ENCODE measurements around the gene DACH1.

Gene DACH1

GRCh38 chr13:71702253-71702652 is 164.8 kb downstream of the DACH1 start:
- DNase-seq (ENCODE audit: low read depth in 2 of 2), result no peak

GRCh38 chr13:71701741-71702140 is 165.3 kb downstream of the DACH1 start:
- no peak for DNase-seq (ENCODE audit: low read depth in 2 of 2)

- no peak for DNase-seq (ENCODE audit: low read depth in 2 of 2)
These were observed 167.7 kb downstream of the DACH1 start for GRCh38 chr13:71699342-71699741.

GRCh38 chr13:71695662-71696061 is 171.3 kb downstream of the DACH1 start:
- DNase-seq (ENCODE audit: low read depth in 2 of 2), result no peak

- no peak for DNase-seq (ENCODE audit: low read depth in 2 of 2)
These were observed 181.9 kb downstream of the DACH1 start for GRCh38 chr13:71685072-71685471.

- no peak for DNase-seq (ENCODE audit: low read depth in 2 of 2)
These were observed 184.9 kb downstream of the DACH1 start for GRCh38 chr13:71681901-71682613.

- no peak for DNase-seq (ENCODE audit: low read depth in 2 of 2)
These were observed 189.9 kb downstream of the DACH1 start for GRCh38 chr13:71677124-71677523.

GRCh38 chr13:71672512-71672911 is 194.5 kb downstream of the DACH1 start:
- no peak for DNase-seq (ENCODE audit: low read depth in 2 of 2)

GRCh38 chr13:71663431-71663830 is 203.6 kb downstream of the DACH1 start:
- no peak for DNase-seq (ENCODE audit: low read depth in 2 of 2)

GRCh38 chr13:71661921-71662320 is 205.1 kb downstream of the DACH1 start:
- no peak for DNase-seq (ENCODE audit: low read depth in 2 of 2)

GRCh38 chr13:71659404-71659803 is 207.6 kb downstream of the DACH1 start:
- no peak for DNase-seq (ENCODE audit: low read depth in 2 of 2)

GRCh38 chr13:71645467-71645866 is 221.5 kb downstream of the DACH1 start:
- no peak for DNase-seq (ENCODE audit: low read depth in 2 of 2)

GRCh38 chr13:71644579-71644978 is 222.4 kb downstream of the DACH1 start:
- no peak for DNase-seq (ENCODE audit: low read depth in 2 of 2)

GRCh38 chr13:71643448-71643860 is 223.6 kb downstream of the DACH1 start:
- no peak for DNase-seq (ENCODE audit: low read depth in 2 of 2)

GRCh38 chr13:71638751-71639150 is 228.3 kb downstream of the DACH1 start:
- no peak for DNase-seq (ENCODE audit: low read depth in 2 of 2)

- DNase-seq (ENCODE audit: low read depth in 2 of 2), result no peak
These were observed 232.2 kb downstream of the DACH1 start for GRCh38 chr13:71634602-71635443.

- no peak for DNase-seq (ENCODE audit: low read depth in 2 of 2)
These were observed 232.8 kb downstream of the DACH1 start for GRCh38 chr13:71634182-71634581.

- DNase-seq (ENCODE audit: low read depth in 2 of 2), result no peak
These were observed 234.3 kb downstream of the DACH1 start for GRCh38 chr13:71632721-71633120.

- DNase-seq (ENCODE audit: low read depth in 2 of 2), result no peak
These were observed 234.8 kb downstream of the DACH1 start for GRCh38 chr13:71632206-71632605.

GRCh38 chr13:71629167-71629566 is 237.8 kb downstream of the DACH1 start:
- DNase-seq (ENCODE audit: low read depth in 2 of 2), result no peak

- no peak for DNase-seq (ENCODE audit: low read depth in 2 of 2)
These were observed 240.4 kb downstream of the DACH1 start for GRCh38 chr13:71626421-71627117.

- no peak for DNase-seq (ENCODE audit: low read depth in 2 of 2)
These were observed 241.3 kb downstream of the DACH1 start for GRCh38 chr13:71625694-71626093.

All from stimulated activated CD4-positive, alpha-beta T cell treated with anti-CD3 and anti-CD28 coated beads, Interleukin-15, amount 100 ng/mL, for 48 hours (primary cell).